DOHH2 (cell line): ENCODE data around the gene CHP1.

Experiments
- CTCF ChIP-seq: fragments of 200-600 bp; sonication (generic); IDR thresholded peaks from one replicate; pipeline ENCODE4 v1.5.1; 2014; ENCODE audit warnings: antibody characterized with exemption, mild to moderate bottlenecking, low read depth, low read length; ENCODE audit not compliant: poor library complexity, severe bottlenecking
- EZH2phosphoT487 ChIP-seq: fragments of 200-600 bp; sonication (generic); IDR thresholded peaks from 2 replicates; pipeline ENCODE4 v1.6.1; 2017; ENCODE audit warnings: borderline replicate concordance, mild to moderate bottlenecking, antibody characterized with exemption, low read length, moderate library complexity, mixed read lengths

- no peak for TF ChIP-seq CTCF
- TF ChIP-seq EZH2phosphoT487: no peak
Measured at GRCh38 chr15:41238100-41238499, 7.0 kb downstream of the CHP1 start.
